ENCODE measurements around the gene ZBTB20. TPM values are rescaled to one million over a fixed set of nuclear protein-coding genes. Genes with fewer than 3 reads are reported as not detected.

The ZBTB20 gene
- total RNA-seq, 6 experiments from 2014 or later = 8.0 to 14.1 (median 10.4) TPM

GRCh38 chr3:114803042-114803695 is 343.9 kb downstream of the ZBTB20 start:
- no peak for DNase-seq
- Mint-ChIP-seq H3K27me3 (ENCODE audit: insufficient read depth) (no peaks in the 10 kb centered on the region), H3K4me3 (peak overlapping the region; percentile 3; the same call in 1 of the 2 replicates), H3K4me1 (ENCODE audit: low read depth) (peaks cover 5% of the 10 kb centered on the region; the same call in 1 of the 2 replicates), H3K36me3 (ENCODE audit: low read depth) (no peaks in the 10 kb centered on the region), H3K27ac (no peak overlapping the region), H3K9me3 (no peaks in the 10 kb centered on the region)
- TF ChIP-seq, protein P1, sequence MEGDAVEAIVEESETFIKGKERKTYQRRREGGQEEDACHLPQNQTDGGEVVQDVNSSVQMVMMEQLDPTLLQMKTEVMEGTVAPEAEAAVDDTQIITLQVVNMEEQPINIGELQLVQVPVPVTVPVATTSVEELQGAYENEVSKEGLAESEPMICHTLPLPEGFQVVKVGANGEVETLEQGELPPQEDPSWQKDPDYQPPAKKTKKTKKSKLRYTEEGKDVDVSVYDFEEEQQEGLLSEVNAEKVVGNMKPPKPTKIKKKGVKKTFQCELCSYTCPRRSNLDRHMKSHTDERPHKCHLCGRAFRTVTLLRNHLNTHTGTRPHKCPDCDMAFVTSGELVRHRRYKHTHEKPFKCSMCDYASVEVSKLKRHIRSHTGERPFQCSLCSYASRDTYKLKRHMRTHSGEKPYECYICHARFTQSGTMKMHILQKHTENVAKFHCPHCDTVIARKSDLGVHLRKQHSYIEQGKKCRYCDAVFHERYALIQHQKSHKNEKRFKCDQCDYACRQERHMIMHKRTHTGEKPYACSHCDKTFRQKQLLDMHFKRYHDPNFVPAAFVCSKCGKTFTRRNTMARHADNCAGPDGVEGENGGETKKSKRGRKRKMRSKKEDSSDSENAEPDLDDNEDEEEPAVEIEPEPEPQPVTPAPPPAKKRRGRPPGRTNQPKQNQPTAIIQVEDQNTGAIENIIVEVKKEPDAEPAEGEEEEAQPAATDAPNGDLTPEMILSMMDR (IDR thresholded peaks at IDR 0.05) = no peak

- no peak for DNase-seq
- no peaks in the 10 kb centered on the region for H3K36me3 Mint-ChIP-seq (ENCODE audit: low read depth)
- H3K27me3 Mint-ChIP-seq (ENCODE audit: insufficient read depth) = no peaks in the 10 kb centered on the region
- H3K9me3 Mint-ChIP-seq = no peaks in the 10 kb centered on the region
- TF ChIP-seq, protein P1 (IDR thresholded peaks at IDR 0.05) = no peak
- no peak overlapping the region for H3K4me3 Mint-ChIP-seq
- H3K4me1 Mint-ChIP-seq (ENCODE audit: low read depth) = peaks cover 5% of the 10 kb centered on the region; the same call in 1 of the 2 replicates
- H3K27ac Mint-ChIP-seq = no peak overlapping the region
Measured at GRCh38 chr3:114800272-114801031, 346.6 kb downstream of the ZBTB20 start.

DNA sequence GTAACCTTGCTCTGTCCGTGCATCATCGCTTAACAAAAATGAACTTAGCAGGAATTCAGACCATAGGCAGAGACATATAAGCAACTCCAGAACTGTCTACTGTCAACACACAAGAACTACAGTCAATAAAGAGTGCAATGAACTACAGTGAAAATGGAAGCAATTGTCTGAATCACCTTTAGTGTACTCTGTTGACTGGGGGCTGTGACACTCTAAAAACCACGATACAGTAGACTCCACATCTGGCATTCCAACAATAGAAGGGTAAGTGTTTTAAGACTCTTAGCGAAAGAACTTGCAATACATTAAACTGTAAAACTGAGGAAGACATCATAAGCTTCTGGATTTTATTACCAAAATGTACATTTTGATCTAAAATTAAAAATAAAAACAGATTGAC is 347.3 kb downstream of the ZBTB20 start:
- Mint-ChIP-seq H3K27ac (no peak overlapping the region), H3K36me3 (ENCODE audit: low read depth) (no peaks in the 10 kb centered on the region), H3K9me3 (no peaks in the 10 kb centered on the region), H3K27me3 (ENCODE audit: insufficient read depth) (no peaks in the 10 kb centered on the region), H3K4me3 (no peak overlapping the region), H3K4me1 (ENCODE audit: low read depth) (peaks cover 5% of the 10 kb centered on the region; the same call in 1 of the 2 replicates)
- TF ChIP-seq, protein P1 (IDR thresholded peaks at IDR 0.05) = no peak
- no peak for DNase-seq

GRCh38 chr3:114796796-114797195 is 350.3 kb downstream of the ZBTB20 start:
- H3K4me1 Mint-ChIP-seq (ENCODE audit: low read depth) = no peaks in the 10 kb centered on the region
- H3K36me3 Mint-ChIP-seq (ENCODE audit: low read depth) = no peaks in the 10 kb centered on the region
- TF ChIP-seq, protein P1 (IDR thresholded peaks at IDR 0.05) = no peak
- no peak for DNase-seq
- no peak overlapping the region for H3K4me3 Mint-ChIP-seq
- H3K27ac Mint-ChIP-seq = no peak overlapping the region
- H3K9me3 Mint-ChIP-seq = no peaks in the 10 kb centered on the region
- H3K27me3 Mint-ChIP-seq (ENCODE audit: insufficient read depth) = no peaks in the 10 kb centered on the region

- Mint-ChIP-seq H3K27me3 (ENCODE audit: insufficient read depth) (no peaks in the 10 kb centered on the region), H3K9me3 (no peaks in the 10 kb centered on the region), H3K27ac (no peak overlapping the region), H3K4me3 (no peak overlapping the region), H3K4me1 (ENCODE audit: low read depth) (no peaks in the 10 kb centered on the region), H3K36me3 (ENCODE audit: low read depth) (no peaks in the 10 kb centered on the region)
- TF ChIP-seq, protein P1 (IDR thresholded peaks at IDR 0.05) = no peak
- no peak for DNase-seq
Measured at GRCh38 chr3:114794894-114795630, 352.0 kb downstream of the ZBTB20 start.

Measured in HFFc6 (cell line).